Fibroblast of lung (primary cell): Measurements from ENCODE around the gene MMP13. TPM values are rescaled to one million over a fixed set of nuclear protein-coding genes. Genes with fewer than 3 reads are reported as not detected.
A peak's percentile ranks its signal among the peaks of the same experiment; 100 is the strongest.
"Not testable (repeated sequence)": the region's sequence is repeated elsewhere in the genome, so short reads cannot be mapped to it uniquely, and the experiment has no call there.

Source experiments
- DNase-seq, 2 donors: peaks; one replicate each; pipeline versions ENCODE4 v3.0.0 to v3.0.0-alpha.2; 2010; ENCODE audit warnings: low read depth in 2 of 2
- H2AFZ ChIP-seq: 2 replicates; pipeline ENCODE4 v1.5.1; 2012; ENCODE audit warnings: low read length, control low read depth, inconsistent platforms
- H3K27ac ChIP-seq: 2 replicates; pipeline ENCODE4 v1.5.1; 2011; ENCODE audit warnings: low read length, control low read depth; ENCODE audit not compliant: insufficient read depth
- H3K27me3 ChIP-seq: 2 replicates; pipeline ENCODE4 v1.5.1; 2011; ENCODE audit warnings: mild to moderate bottlenecking, low read length; ENCODE audit not compliant: control insufficient read depth, insufficient read depth
- H3K36me3 ChIP-seq: 2 replicates; pipeline ENCODE4 v1.5.1; 2011; ENCODE audit warnings: low read length; ENCODE audit not compliant: control insufficient read depth, insufficient read depth
- H3K4me1 ChIP-seq: 2 replicates; pipeline ENCODE4 v1.5.1; 2011; ENCODE audit warnings: low read length; ENCODE audit not compliant: control insufficient read depth, insufficient read depth; ENCODE audit errors: extremely low read depth
- H3K4me2 ChIP-seq: 2 replicates; pipeline ENCODE4 v1.5.1; 2011; ENCODE audit warnings: low read length, control low read depth; ENCODE audit not compliant: insufficient read depth; ENCODE audit errors: extremely low read depth
- H3K4me3 ChIP-seq, 4 experiments: fragments of 200-600 bp in 1 of 4; sonication (generic) in 1 of 4; replicated peaks in 1 of 4; 2 replicates each; pipeline ENCODE4 v1.5.1; 2011 to 2016; ENCODE audit warnings: low read length in 4 of 4, low read depth in 3 of 4, mild to moderate bottlenecking in 3 of 4, control low read depth in 2 of 4, inconsistent platforms in 1 of 4, mixed read lengths in 1 of 4; ENCODE audit not compliant: insufficient read depth in 1 of 4; ENCODE audit errors: control extremely low read depth in 1 of 4
- H3K79me2 ChIP-seq: 2 replicates; pipeline ENCODE4 v1.5.1; 2012; ENCODE audit warnings: mild to moderate bottlenecking, low read length, inconsistent platforms; ENCODE audit not compliant: control insufficient read depth, insufficient read depth
- H3K9ac ChIP-seq: 2 replicates; pipeline ENCODE4 v1.5.1; 2011; ENCODE audit warnings: mild to moderate bottlenecking, low read length, control low read depth; ENCODE audit not compliant: insufficient read depth
- H3K9me3 ChIP-seq: 2 replicates; pipeline ENCODE4 v1.5.1; 2012; ENCODE audit warnings: low read depth, low read length; ENCODE audit not compliant: control insufficient read depth, insufficient read depth
- H4K20me1 ChIP-seq: 2 replicates; pipeline ENCODE4 v1.5.1; 2011; ENCODE audit warnings: low read length; ENCODE audit not compliant: control insufficient read depth, insufficient read depth; ENCODE audit errors: extremely low read depth
- EZH2 ChIP-seq: IDR thresholded peaks from 2 replicates; pipeline ENCODE4 v1.5.1; 2012; ENCODE audit warnings: low read length, control low read depth, mild to moderate bottlenecking; ENCODE audit errors: missing control alignments
- polyA minus RNA-seq: library from RNA; depleted of rRNA, polyadenylated mRNA; stranded (reverse); fragments of >200 nt; gene quantifications from 2 replicates; pipeline ENCODE4 v1.2.3, GENCODE V29; 2011; ENCODE audit warnings: low replicate concordance
- polyA plus RNA-seq, 2 donors: library from polyadenylated mRNA; depleted of rRNA in 1 of 2; stranded (reverse) in 1 of 2; unstranded in 1 of 2; fragments of >200 nt; gene quantifications; 2 replicates each; pipeline ENCODE4 v1.2.1, GENCODE V29; 2011 to 2012; ENCODE audit warnings: missing spikeins in 1 of 2
- total RNA-seq: library from RNA; depleted of rRNA; stranded (reverse); fragments of >200 nt; gene quantifications from 2 replicates; pipeline ENCODE4 v1.2.1, GENCODE V29; 2014
- TF ChIP-seq, protein P1 (sequence below), 2 donors: IDR thresholded peaks in 1 of 2; conservative IDR thresholded peaks in 1 of 2; 1 replicate in 1 of 2; 2 replicates in 1 of 2; pipeline ENCODE4 v1.5.1; 2011 to 2012; ENCODE audit warnings: low read length in 2 of 2, control low read depth in 1 of 2, inconsistent platforms in 1 of 2, low read depth in 1 of 2, mild to moderate bottlenecking in 1 of 2

MMP13 gene
- not detected in 2 replicates for total RNA-seq
- not detected in 2 replicates for polyA plus RNA-seq
- polyA plus RNA-seq (2012): not detected in 2 replicates
- not detected in 2 replicates for polyA minus RNA-seq

- H3K27me3 ChIP-seq: no peaks in the 10 kb centered on the region
- no peaks in the 10 kb centered on the region for H3K36me3 ChIP-seq
- TF ChIP-seq, protein P1, sequence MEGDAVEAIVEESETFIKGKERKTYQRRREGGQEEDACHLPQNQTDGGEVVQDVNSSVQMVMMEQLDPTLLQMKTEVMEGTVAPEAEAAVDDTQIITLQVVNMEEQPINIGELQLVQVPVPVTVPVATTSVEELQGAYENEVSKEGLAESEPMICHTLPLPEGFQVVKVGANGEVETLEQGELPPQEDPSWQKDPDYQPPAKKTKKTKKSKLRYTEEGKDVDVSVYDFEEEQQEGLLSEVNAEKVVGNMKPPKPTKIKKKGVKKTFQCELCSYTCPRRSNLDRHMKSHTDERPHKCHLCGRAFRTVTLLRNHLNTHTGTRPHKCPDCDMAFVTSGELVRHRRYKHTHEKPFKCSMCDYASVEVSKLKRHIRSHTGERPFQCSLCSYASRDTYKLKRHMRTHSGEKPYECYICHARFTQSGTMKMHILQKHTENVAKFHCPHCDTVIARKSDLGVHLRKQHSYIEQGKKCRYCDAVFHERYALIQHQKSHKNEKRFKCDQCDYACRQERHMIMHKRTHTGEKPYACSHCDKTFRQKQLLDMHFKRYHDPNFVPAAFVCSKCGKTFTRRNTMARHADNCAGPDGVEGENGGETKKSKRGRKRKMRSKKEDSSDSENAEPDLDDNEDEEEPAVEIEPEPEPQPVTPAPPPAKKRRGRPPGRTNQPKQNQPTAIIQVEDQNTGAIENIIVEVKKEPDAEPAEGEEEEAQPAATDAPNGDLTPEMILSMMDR (conservative IDR thresholded peaks at IDR 0.05 in 1 of 2, IDR thresholded peaks at IDR 0.05 in 1 of 2; ENCODE audit: low read depth in 1 of 2, low read length in 2 of 2): no peak
- no peak for TF ChIP-seq EZH2
- no peaks in the 10 kb centered on the region for H3K4me1 ChIP-seq
- H3K9ac ChIP-seq: no peak within 1 kb of the TSS
- no peak within 1 kb of the TSS for H3K4me2 ChIP-seq
- H3K9me3 ChIP-seq: no peaks in the 10 kb centered on the region
- DNase-seq: peak in 1 of 2 donors; percentile 66
- no peak within 1 kb of the TSS for H3K27ac ChIP-seq
- H2AFZ ChIP-seq: no peak within 1 kb of the TSS
- H4K20me1 ChIP-seq: no peaks in the 10 kb centered on the region
- no peak within 1 kb of the TSS for H3K4me3 ChIP-seq
- no peaks in the 10 kb centered on the region for H3K79me2 ChIP-seq
These were observed at the start of gene MMP13 for GRCh38 chr11:102955624-102956023. MMP13 (minus strand) TSS chr11:102955732; CDS start chr11:102955705, 27 bp downstream.

- not testable (repeated sequence) for H3K4me3 ChIP-seq, H3K4me1 ChIP-seq, H3K36me3 ChIP-seq, H2AFZ ChIP-seq, DNase-seq, H3K9me3 ChIP-seq, H3K27ac ChIP-seq, H3K9ac ChIP-seq, H3K4me2 ChIP-seq, H3K27me3 ChIP-seq, H4K20me1 ChIP-seq, H3K79me2 ChIP-seq
These were observed 48.7 kb upstream of the MMP13 start for GRCh38 chr11:103004234-103004633.

GRCh38 chr11:102994105-102994504 is 38.6 kb upstream of the MMP13 start:
- Histone ChIP-seq H3K79me2 (no peaks in the 10 kb centered on the region), H3K9ac (no peak overlapping the region), H3K36me3 (no peaks in the 10 kb centered on the region), H3K27ac (no peak overlapping the region), H3K4me3 (no peak overlapping the region), H3K9me3 (no peaks in the 10 kb centered on the region), H3K27me3 (no peaks in the 10 kb centered on the region), H4K20me1 (no peaks in the 10 kb centered on the region), H2AFZ (no peak overlapping the region), H3K4me2 (no peak overlapping the region), H3K4me1 (peaks cover 13% of the 10 kb centered on the region)
- TF ChIP-seq EZH2: no peak
- TF ChIP-seq, protein P1 (conservative IDR thresholded peaks at IDR 0.05 in 1 of 2, IDR thresholded peaks at IDR 0.05 in 1 of 2; ENCODE audit: low read depth in 1 of 2, low read length in 2 of 2): no peak
- DNase-seq: peak in 1 of 2 donors; percentile 88
